GM18502 (cell line): Measurements from ENCODE around the gene AMBRA1.
"Not testable (repeated sequence)": the region's sequence is repeated elsewhere in the genome, so short reads cannot be mapped to it uniquely, and the experiment has no call there.

ENCODE experiments used
- ATAC-seq: cut with Tn5 transposase; IDR thresholded peaks from one replicate; pipeline ENCODE4 v1.9.1; 2021; ENCODE audit warnings: mild to moderate bottlenecking; ENCODE audit not compliant: unreplicated experiment, poor library complexity

AMBRA1 gene

GRCh38 chr11:46388619-46389449, 205.0 kb downstream of the AMBRA1 start:
- no peak for ATAC-seq

GRCh38 chr11:46387919-46388618, 205.8 kb downstream of the AMBRA1 start:
- no peak for ATAC-seq

- ATAC-seq: no peak
Measured at GRCh38 chr11:46387456-46387855, 206.4 kb downstream of the AMBRA1 start.

- ATAC-seq: no peak
Measured at GRCh38 chr11:46386674-46387073, 207.1 kb downstream of the AMBRA1 start.

GRCh38 chr11:46386005-46386578, 207.7 kb downstream of the AMBRA1 start:
- no peak for ATAC-seq

- ATAC-seq: no peak
Measured at GRCh38 chr11:46385169-46386004, 208.4 kb downstream of the AMBRA1 start.

- ATAC-seq: no peak
Measured at GRCh38 chr11:46383974-46384701, 209.7 kb downstream of the AMBRA1 start.

- ATAC-seq: no peak
Measured at GRCh38 chr11:46383404-46383758, 210.4 kb downstream of the AMBRA1 start.

GRCh38 chr11:46382646-46383403, 211.0 kb downstream of the AMBRA1 start:
- no peak for ATAC-seq

GRCh38 chr11:46381819-46382645, 211.8 kb downstream of the AMBRA1 start:
- no peak for ATAC-seq

GRCh38 chr11:46381048-46381818, 212.6 kb downstream of the AMBRA1 start, which contains the start of gene MDK:
MDK (plus strand) TSS chr11:46381669; CDS start chr11:46382058, 389 bp downstream.
- no peak for ATAC-seq

GRCh38 chr11:46380340-46381047, 213.3 kb downstream of the AMBRA1 start:
- ATAC-seq: no peak

- ATAC-seq: not testable (repeated sequence)
Measured at GRCh38 chr11:46379482-46380293, 214.1 kb downstream of the AMBRA1 start.

GRCh38 chr11:46378811-46379481, 214.9 kb downstream of the AMBRA1 start:
- ATAC-seq: no peak

- no peak for ATAC-seq
Measured at GRCh38 chr11:46378296-46378695, 215.5 kb downstream of the AMBRA1 start.
